ENCODE results near the gene MYOCD.

MYOCD gene

GRCh38 chr17:12709063-12709462, 43.4 kb downstream of the MYOCD start:
- peak; percentile 48 for DNase-seq (ENCODE audit: low spot score)

- no peak for DNase-seq (ENCODE audit: low spot score)
Measured at GRCh38 chr17:12712415-12712814, 46.7 kb downstream of the MYOCD start.

GRCh38 chr17:12712941-12713340, 47.3 kb downstream of the MYOCD start:
- no peak for DNase-seq (ENCODE audit: low spot score)

- no peak for DNase-seq (ENCODE audit: low spot score)
Measured at GRCh38 chr17:12719948-12720347, 54.3 kb downstream of the MYOCD start.

- DNase-seq (ENCODE audit: low spot score) = no peak
Measured at GRCh38 chr17:12721581-12721980, 55.9 kb downstream of the MYOCD start.

GRCh38 chr17:12722282-12722681, 56.6 kb downstream of the MYOCD start:
- DNase-seq (ENCODE audit: low spot score) = no peak

GRCh38 chr17:12726131-12726530, 60.4 kb downstream of the MYOCD start:
- no peak for DNase-seq (ENCODE audit: low spot score)

- peak; percentile 44 for DNase-seq (ENCODE audit: low spot score)
Measured at GRCh38 chr17:12727076-12727760, 61.5 kb downstream of the MYOCD start.

- DNase-seq (ENCODE audit: low spot score) = no peak
Measured at GRCh38 chr17:12727881-12728280, 62.2 kb downstream of the MYOCD start.

GRCh38 chr17:12729086-12729485, 63.4 kb downstream of the MYOCD start:
- DNase-seq (ENCODE audit: low spot score) = no peak

GRCh38 chr17:12730421-12730820, 64.7 kb downstream of the MYOCD start:
- no peak for DNase-seq (ENCODE audit: low spot score)

- peak; percentile 59 for DNase-seq (ENCODE audit: low spot score)
Measured at GRCh38 chr17:12730931-12731521, 65.3 kb downstream of the MYOCD start.

- no peak for DNase-seq (ENCODE audit: low spot score)
Measured at GRCh38 chr17:12731839-12732238, 66.1 kb downstream of the MYOCD start.

- no peak for DNase-seq (ENCODE audit: low spot score)
Measured at GRCh38 chr17:12732366-12732765, 66.7 kb downstream of the MYOCD start.

GRCh38 chr17:12734926-12735325, 69.2 kb downstream of the MYOCD start:
- no peak for DNase-seq (ENCODE audit: low spot score)

GRCh38 chr17:12735517-12735916, 69.8 kb downstream of the MYOCD start:
- no peak for DNase-seq (ENCODE audit: low spot score)

GRCh38 chr17:12736526-12736925, 70.8 kb downstream of the MYOCD start:
- DNase-seq (ENCODE audit: low spot score) = no peak

- DNase-seq (ENCODE audit: low spot score) = no peak
Measured at GRCh38 chr17:12737740-12738469, 72.2 kb downstream of the MYOCD start.

- no peak for DNase-seq (ENCODE audit: low spot score)
Measured at GRCh38 chr17:12738624-12739023, 72.9 kb downstream of the MYOCD start.

GRCh38 chr17:12739500-12739899, 73.8 kb downstream of the MYOCD start:
- DNase-seq (ENCODE audit: low spot score) = no peak

GRCh38 chr17:12743046-12743445, 77.4 kb downstream of the MYOCD start:
- DNase-seq (ENCODE audit: low spot score) = no peak

- no peak for DNase-seq (ENCODE audit: low spot score)
Measured at GRCh38 chr17:12744298-12744697, 78.6 kb downstream of the MYOCD start.

- DNase-seq (ENCODE audit: low spot score) = no peak
Measured at GRCh38 chr17:12744786-12745185, 79.1 kb downstream of the MYOCD start.

Measured in AG08396 (cell line).